CD4-positive, alpha-beta T cell (primary cell): ENCODE data around the gene SENP8. TPM values are rescaled to one million over a fixed set of nuclear protein-coding genes. Genes with fewer than 3 reads are reported as not detected.
A peak's percentile ranks its signal among the peaks of the same experiment; 100 is the strongest.

Source experiments
- ATAC-seq: fragments of 200-7000 bp; cut with Tn5 transposase; one replicate; pipeline ENCODE4 v1.10.0; 2022; ENCODE audit warnings: mild to moderate bottlenecking; ENCODE audit not compliant: poor library complexity
- CTCF ChIA-PET: fragments of 350-600 bp; sonication (Branson Sonifier 250); formaldehyde crosslinking; loops from one replicate; lab custom pipeline; 2021; ENCODE audit warnings: antibody characterized with exemption, inconsistent platforms; lab: Charles Lee
- POLR2A ChIA-PET: fragments of 350-600 bp; sonication (Branson Sonifier 250); formaldehyde crosslinking; loops from one replicate; lab custom pipeline; 2021; ENCODE audit warnings: antibody characterized with exemption, inconsistent platforms; lab: Charles Lee
- DNase-seq, 14 experiments: peaks; one replicate each; pipeline ENCODE4 v3.0.0-alpha.2; 2013 to 2020; ENCODE audit warnings: mixed read lengths in 2 of 14
- H3K27ac ChIP-seq, 2 donors: one replicate each; pipeline versions ENCODE4 v1.5.1 to v1.7.0; 2013; ENCODE audit warnings: low read length in 2 of 2, low read depth in 1 of 2, mild to moderate bottlenecking in 1 of 2
- H3K27me3 ChIP-seq, 2 experiments: 1 replicate in 1 of 2; 2 replicates in 1 of 2; pipeline versions ENCODE4 v1.6.1 to v1.7.0; 2013; ENCODE audit warnings: low read length in 2 of 2, control low read depth in 1 of 2, mild to moderate bottlenecking in 1 of 2, moderate library complexity in 1 of 2; ENCODE audit not compliant: insufficient read depth in 2 of 2, control insufficient read depth in 1 of 2
- H3K36me3 ChIP-seq: one replicate; pipeline ENCODE4 v1.6.1; 2013; ENCODE audit warnings: low read length, control low read depth; ENCODE audit not compliant: insufficient read depth
- H3K4me1 ChIP-seq: one replicate; pipeline ENCODE4 v1.6.1; 2013; ENCODE audit warnings: low read length, control low read depth; ENCODE audit not compliant: insufficient read depth
- H3K4me3 ChIP-seq: one replicate; pipeline ENCODE4 v1.5.1; 2013; ENCODE audit warnings: mild to moderate bottlenecking, low read length, moderate library complexity
- H3K9me3 ChIP-seq, 2 experiments: 1 replicate in 1 of 2; 2 replicates in 1 of 2; pipeline versions ENCODE4 v1.6.1 to v1.7.0; 2013; ENCODE audit warnings: low read length in 2 of 2, mild to moderate bottlenecking in 2 of 2, control low read depth in 1 of 2, moderate library complexity in 1 of 2; ENCODE audit not compliant: control insufficient read depth in 1 of 2, insufficient read depth in 1 of 2
- H3K27ac Mint-ChIP-seq: one replicate; pipeline ENCODE4 v1.8.0; 2020; ENCODE audit warnings: mixed read lengths
- H3K27me3 Mint-ChIP-seq: one replicate; pipeline ENCODE4 v1.8.0; 2021; ENCODE audit warnings: mixed read lengths
- H3K36me3 Mint-ChIP-seq: one replicate; pipeline ENCODE4 v1.8.0; 2021; ENCODE audit warnings: low read depth, mixed read lengths
- H3K4me1 Mint-ChIP-seq: one replicate; pipeline ENCODE4 v1.8.0; 2021; ENCODE audit warnings: low read depth, mixed read lengths
- H3K4me3 Mint-ChIP-seq: one replicate; pipeline ENCODE4 v1.8.0; 2020; ENCODE audit warnings: mild to moderate bottlenecking, mixed read lengths
- H3K9me3 Mint-ChIP-seq: one replicate; pipeline ENCODE4 v1.8.0; 2020; ENCODE audit warnings: mixed read lengths
- intact Hi-C, 2 experiments: fragments of 100-400 bp; cut with DNase I in 1 of 2; cut with micrococcal nuclease in 1 of 2; formaldehyde crosslinking; loops; one replicate each; pipeline versions ENCODE4 v1.15.1 to v1.9.0; 2023 to 2025; cut with DNase I, micrococcal nuclease
- total RNA-seq, 174 experiments: library from RNA in 2 of 174; stranded (reverse) in 2 of 174; gene quantifications; one replicate each; pipeline ENCODE4 v1.2.3 and lab custom pipeline; 2021 to 2026
- TF ChIP-seq, protein P1 (sequence below): fragments of 200-600 bp; IDR thresholded peaks from one replicate; pipeline ENCODE4 v1.8.0; 2022; ENCODE audit warnings: antibody characterized with exemption, mild to moderate bottlenecking

The SENP8 gene
- total RNA-seq, 2 experiments from 2014 or later, result 0.14 TPM; not detected in 1

DNA sequence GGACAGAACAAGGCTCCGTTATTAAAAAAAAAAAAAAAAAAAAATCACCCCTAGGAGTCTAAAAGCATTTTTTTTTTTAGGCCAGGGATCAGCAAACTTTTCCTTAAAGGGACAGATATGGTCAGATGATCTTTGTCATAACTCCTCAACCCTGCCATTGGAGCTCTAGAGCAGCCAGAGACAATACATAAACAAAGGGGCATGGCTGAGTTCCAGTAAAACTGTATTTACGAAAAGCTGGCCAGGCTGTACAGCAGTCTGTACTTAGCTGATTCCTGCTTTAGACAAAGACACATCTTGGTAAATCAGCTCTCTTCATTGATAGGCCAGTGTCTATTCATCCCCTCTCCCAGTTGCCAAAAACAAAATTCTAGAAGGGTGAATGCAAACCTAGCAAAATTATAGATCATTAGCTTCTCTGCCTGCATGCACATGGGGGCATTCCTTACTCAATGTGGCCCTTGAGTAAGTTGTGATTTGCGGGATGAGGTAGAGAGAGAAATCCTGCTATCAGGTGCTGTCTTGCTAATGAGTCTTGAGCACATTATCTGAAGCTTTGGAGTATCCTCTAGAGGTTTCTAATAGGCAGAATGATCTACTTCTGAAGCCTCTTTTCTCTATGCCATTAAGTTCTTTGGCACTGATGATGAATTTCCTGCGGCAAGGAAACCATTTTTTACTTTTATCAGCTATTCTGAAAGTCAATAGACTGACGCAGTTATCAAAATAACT, 35.2 kb downstream of the SENP8 start:
- POLR2A ChIA-PET, result no interaction called here
- Mint-ChIP-seq H3K27me3 (no peaks in the 10 kb centered on the region), H3K4me1 (peaks cover 8% of the 10 kb centered on the region), H3K9me3 (no peaks in the 10 kb centered on the region), H3K4me3 (no peak overlapping the region), H3K27ac (no peak overlapping the region), H3K36me3 (no peaks in the 10 kb centered on the region)
- no peak overlapping the region for H3K4me3 ChIP-seq
- CTCF ChIA-PET, result interaction anchor here (0.7 to 1.6 kb wide), 2 partner anchors 158 to 410 kb away, joined by 3 to 4 read pairs; no protein-coding TSS in a partner anchor
- TF ChIP-seq, protein P1, sequence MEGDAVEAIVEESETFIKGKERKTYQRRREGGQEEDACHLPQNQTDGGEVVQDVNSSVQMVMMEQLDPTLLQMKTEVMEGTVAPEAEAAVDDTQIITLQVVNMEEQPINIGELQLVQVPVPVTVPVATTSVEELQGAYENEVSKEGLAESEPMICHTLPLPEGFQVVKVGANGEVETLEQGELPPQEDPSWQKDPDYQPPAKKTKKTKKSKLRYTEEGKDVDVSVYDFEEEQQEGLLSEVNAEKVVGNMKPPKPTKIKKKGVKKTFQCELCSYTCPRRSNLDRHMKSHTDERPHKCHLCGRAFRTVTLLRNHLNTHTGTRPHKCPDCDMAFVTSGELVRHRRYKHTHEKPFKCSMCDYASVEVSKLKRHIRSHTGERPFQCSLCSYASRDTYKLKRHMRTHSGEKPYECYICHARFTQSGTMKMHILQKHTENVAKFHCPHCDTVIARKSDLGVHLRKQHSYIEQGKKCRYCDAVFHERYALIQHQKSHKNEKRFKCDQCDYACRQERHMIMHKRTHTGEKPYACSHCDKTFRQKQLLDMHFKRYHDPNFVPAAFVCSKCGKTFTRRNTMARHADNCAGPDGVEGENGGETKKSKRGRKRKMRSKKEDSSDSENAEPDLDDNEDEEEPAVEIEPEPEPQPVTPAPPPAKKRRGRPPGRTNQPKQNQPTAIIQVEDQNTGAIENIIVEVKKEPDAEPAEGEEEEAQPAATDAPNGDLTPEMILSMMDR, result no peak
- H3K27ac ChIP-seq, result no peak overlapping the region
- intact Hi-C loops, result no loop called here
- H3K36me3 ChIP-seq, result no peaks in the 10 kb centered on the region
- no peak for ATAC-seq
- peaks cover 7% of the 10 kb centered on the region for H3K4me1 ChIP-seq
- no peaks in the 10 kb centered on the region for H3K9me3 ChIP-seq
- no peaks in the 10 kb centered on the region for H3K27me3 ChIP-seq
- DNase-seq, result no peak

DNA sequence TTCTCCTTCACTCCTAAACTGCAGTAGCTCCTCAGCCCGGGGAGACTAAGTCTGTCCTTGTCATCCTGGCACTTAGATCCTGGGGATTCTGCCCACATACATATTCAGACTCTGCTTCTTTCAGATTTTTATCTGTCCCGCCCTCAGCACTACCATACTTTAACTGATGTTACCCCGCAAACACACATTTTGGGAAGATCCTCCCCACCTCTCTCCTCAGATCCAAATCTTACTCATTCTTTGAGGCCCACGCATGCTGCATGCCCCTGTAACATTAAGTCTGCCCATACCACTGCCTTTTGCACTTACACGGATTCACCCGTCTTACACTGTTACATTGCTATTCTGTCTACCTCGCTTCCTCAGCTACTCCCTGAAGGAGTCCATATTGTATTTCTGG, 36.1 kb downstream of the SENP8 start:
- Histone ChIP-seq H3K9me3 (no peaks in the 10 kb centered on the region), H3K36me3 (no peaks in the 10 kb centered on the region), H3K27me3 (no peaks in the 10 kb centered on the region), H3K4me1 (peaks cover 7% of the 10 kb centered on the region), H3K27ac (no peak overlapping the region), H3K4me3 (no peak overlapping the region)
- ATAC-seq, result no peak
- TF ChIP-seq, protein P1, result no peak
- no peaks in the 10 kb centered on the region for H3K9me3 Mint-ChIP-seq
- no peak overlapping the region for H3K4me3 Mint-ChIP-seq
- intact Hi-C loops, result no loop called here
- CTCF ChIA-PET, result interaction anchor here (1.6 kb wide), 1 partner anchor 410 kb away, joined by 4 read pairs; no protein-coding TSS in a partner anchor
- POLR2A ChIA-PET, result no interaction called here
- H3K4me1 Mint-ChIP-seq, result peaks cover 8% of the 10 kb centered on the region
- no peak for DNase-seq
- H3K27me3 Mint-ChIP-seq, result no peaks in the 10 kb centered on the region
- no peaks in the 10 kb centered on the region for H3K36me3 Mint-ChIP-seq
- H3K27ac Mint-ChIP-seq, result no peak overlapping the region

DNA sequence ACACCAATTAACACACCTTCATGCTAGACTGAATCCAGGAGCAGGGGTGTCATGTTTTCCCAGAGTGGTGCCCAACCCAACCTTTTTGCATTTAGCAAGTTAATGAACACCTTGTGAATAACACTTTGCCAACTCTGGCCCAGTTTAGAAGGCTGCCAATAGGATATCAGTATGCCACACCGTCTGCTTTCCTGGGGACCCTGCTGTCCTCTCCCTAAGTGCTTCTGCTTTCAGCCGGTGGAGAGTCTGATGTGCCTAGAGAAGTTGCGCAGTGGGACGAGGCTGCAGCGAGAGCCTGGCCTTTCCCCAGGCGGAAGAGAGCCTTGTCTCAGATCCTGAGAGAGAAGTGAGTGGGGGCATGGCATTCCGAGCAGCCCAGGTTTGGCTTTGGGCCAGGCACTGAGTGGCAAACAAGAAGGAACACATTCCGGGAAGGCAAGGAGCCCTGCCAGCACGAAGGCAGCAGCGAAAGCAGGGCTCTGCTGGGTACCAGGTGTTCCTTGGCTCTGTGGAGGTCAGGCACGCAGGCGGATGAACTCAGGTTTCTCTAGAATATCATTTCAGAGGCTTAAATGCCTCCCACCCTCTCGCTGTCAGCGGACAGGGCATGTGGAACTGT, 36.9 kb downstream of the SENP8 start:
- Histone ChIP-seq H3K4me1 (peaks cover 7% of the 10 kb centered on the region), H3K27ac (no peak overlapping the region), H3K36me3 (no peaks in the 10 kb centered on the region), H3K27me3 (no peaks in the 10 kb centered on the region), H3K4me3 (no peak overlapping the region), H3K9me3 (no peaks in the 10 kb centered on the region)
- H3K4me1 Mint-ChIP-seq, result peaks cover 8% of the 10 kb centered on the region
- no peaks in the 10 kb centered on the region for H3K36me3 Mint-ChIP-seq
- no peaks in the 10 kb centered on the region for H3K9me3 Mint-ChIP-seq
- ATAC-seq, result no peak
- H3K27ac Mint-ChIP-seq, result no peak overlapping the region
- no peak for DNase-seq
- ChIA-PET POLR2A (no interaction called here), CTCF (no interaction called here)
- no peaks in the 10 kb centered on the region for H3K27me3 Mint-ChIP-seq
- intact Hi-C loops, result no loop called here
- H3K4me3 Mint-ChIP-seq, result peak overlapping the region; percentile 2
- TF ChIP-seq, protein P1, result no peak
